GM12878 (cell line): ENCODE measurements around the gene ADK.

ENCODE experiments used
- CEBPB ChIP-seq, 2 experiments: fragments of 150-350 bp in 1 of 2; IDR thresholded peaks; 2 replicates each; pipeline ENCODE4 v1.6.1; 2012 to 2014; ENCODE audit warnings: low read depth in 2 of 2, low read length in 2 of 2, borderline replicate concordance in 1 of 2, inconsistent platforms in 1 of 2
- RAD21 ChIP-seq: IDR thresholded peaks from 2 replicates; pipeline ENCODE4 v1.6.1; 2011; ENCODE audit warnings: mild to moderate bottlenecking, low read depth, low read length, moderate library complexity; ENCODE audit not compliant: insufficient read depth
- SMARCA5 ChIP-seq: fragments of 450-650 bp; IDR thresholded peaks from 2 replicates; pipeline ENCODE4 v1.6.1; 2017; ENCODE audit warnings: mild to moderate bottlenecking
- SREBF1 ChIP-seq: IDR thresholded peaks from 2 replicates; pipeline ENCODE4 v1.6.1; 2012; ENCODE audit warnings: mild to moderate bottlenecking, low read length
- TAF1 ChIP-seq: IDR thresholded peaks from 2 replicates; pipeline ENCODE4 v1.6.1; 2011; ENCODE audit warnings: mild to moderate bottlenecking, low read depth, low read length, borderline replicate concordance
- TF ChIP-seq, protein P1 (sequence below), 3 experiments: IDR thresholded peaks in 2 of 3; conservative IDR thresholded peaks in 1 of 3; 2 replicates each; pipeline ENCODE4 v1.5.1; 2011; ENCODE audit warnings: low read depth in 3 of 3, low read length in 3 of 3, mild to moderate bottlenecking in 3 of 3, control low read depth in 2 of 3, moderate library complexity in 2 of 3, inconsistent platforms in 1 of 3, mixed read lengths in 1 of 3; ENCODE audit not compliant: control insufficient read depth in 2 of 3, insufficient read depth in 1 of 3; ENCODE audit errors: extremely low read depth in 1 of 3
- TF ChIP-seq, protein P2 (sequence below): IDR thresholded peaks from 2 replicates; pipeline ENCODE4 v1.6.1; 2012; ENCODE audit warnings: mild to moderate bottlenecking, low read depth, low read length

- TF ChIP-seq SREBF1 (no peak), SMARCA5 (no peak), TAF1 (no peak), RAD21 (no peak), CEBPB (IDR thresholded peaks at IDR 0.05; ENCODE audit: borderline replicate concordance in 1 of 2, low read depth in 2 of 2, low read length in 2 of 2) (no peak)
- TF ChIP-seq, protein P1, sequence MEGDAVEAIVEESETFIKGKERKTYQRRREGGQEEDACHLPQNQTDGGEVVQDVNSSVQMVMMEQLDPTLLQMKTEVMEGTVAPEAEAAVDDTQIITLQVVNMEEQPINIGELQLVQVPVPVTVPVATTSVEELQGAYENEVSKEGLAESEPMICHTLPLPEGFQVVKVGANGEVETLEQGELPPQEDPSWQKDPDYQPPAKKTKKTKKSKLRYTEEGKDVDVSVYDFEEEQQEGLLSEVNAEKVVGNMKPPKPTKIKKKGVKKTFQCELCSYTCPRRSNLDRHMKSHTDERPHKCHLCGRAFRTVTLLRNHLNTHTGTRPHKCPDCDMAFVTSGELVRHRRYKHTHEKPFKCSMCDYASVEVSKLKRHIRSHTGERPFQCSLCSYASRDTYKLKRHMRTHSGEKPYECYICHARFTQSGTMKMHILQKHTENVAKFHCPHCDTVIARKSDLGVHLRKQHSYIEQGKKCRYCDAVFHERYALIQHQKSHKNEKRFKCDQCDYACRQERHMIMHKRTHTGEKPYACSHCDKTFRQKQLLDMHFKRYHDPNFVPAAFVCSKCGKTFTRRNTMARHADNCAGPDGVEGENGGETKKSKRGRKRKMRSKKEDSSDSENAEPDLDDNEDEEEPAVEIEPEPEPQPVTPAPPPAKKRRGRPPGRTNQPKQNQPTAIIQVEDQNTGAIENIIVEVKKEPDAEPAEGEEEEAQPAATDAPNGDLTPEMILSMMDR (IDR thresholded peaks at IDR 0.05 in 2 of 3, conservative IDR thresholded peaks at IDR 0.05 in 1 of 3; ENCODE audit: control insufficient read depth in 2 of 3, extremely low read depth in 1 of 3, insufficient read depth in 1 of 3, low read depth in 3 of 3, low read length in 3 of 3) = no peak
- TF ChIP-seq, protein P2, sequence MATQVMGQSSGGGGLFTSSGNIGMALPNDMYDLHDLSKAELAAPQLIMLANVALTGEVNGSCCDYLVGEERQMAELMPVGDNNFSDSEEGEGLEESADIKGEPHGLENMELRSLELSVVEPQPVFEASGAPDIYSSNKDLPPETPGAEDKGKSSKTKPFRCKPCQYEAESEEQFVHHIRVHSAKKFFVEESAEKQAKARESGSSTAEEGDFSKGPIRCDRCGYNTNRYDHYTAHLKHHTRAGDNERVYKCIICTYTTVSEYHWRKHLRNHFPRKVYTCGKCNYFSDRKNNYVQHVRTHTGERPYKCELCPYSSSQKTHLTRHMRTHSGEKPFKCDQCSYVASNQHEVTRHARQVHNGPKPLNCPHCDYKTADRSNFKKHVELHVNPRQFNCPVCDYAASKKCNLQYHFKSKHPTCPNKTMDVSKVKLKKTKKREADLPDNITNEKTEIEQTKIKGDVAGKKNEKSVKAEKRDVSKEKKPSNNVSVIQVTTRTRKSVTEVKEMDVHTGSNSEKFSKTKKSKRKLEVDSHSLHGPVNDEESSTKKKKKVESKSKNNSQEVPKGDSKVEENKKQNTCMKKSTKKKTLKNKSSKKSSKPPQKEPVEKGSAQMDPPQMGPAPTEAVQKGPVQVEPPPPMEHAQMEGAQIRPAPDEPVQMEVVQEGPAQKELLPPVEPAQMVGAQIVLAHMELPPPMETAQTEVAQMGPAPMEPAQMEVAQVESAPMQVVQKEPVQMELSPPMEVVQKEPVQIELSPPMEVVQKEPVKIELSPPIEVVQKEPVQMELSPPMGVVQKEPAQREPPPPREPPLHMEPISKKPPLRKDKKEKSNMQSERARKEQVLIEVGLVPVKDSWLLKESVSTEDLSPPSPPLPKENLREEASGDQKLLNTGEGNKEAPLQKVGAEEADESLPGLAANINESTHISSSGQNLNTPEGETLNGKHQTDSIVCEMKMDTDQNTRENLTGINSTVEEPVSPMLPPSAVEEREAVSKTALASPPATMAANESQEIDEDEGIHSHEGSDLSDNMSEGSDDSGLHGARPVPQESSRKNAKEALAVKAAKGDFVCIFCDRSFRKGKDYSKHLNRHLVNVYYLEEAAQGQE = no peak
Observed at GRCh38 chr10:74485283-74485682, 334.3 kb downstream of the ADK start.
